Activated CD4-positive, alpha-beta T cell treated with anti-CD3 and anti-CD28 coated beads, Interleukin-2, amount 50 U/mL, for 24 hours (primary cell): ENCODE measurements around the gene USP34.
"Not testable (repeated sequence)": the region's sequence is repeated elsewhere in the genome, so short reads cannot be mapped to it uniquely, and the experiment has no call there.

ENCODE experiments used
- DNase-seq, 2 donors: peaks; one replicate each; pipeline ENCODE4 v3.0.0-alpha.2; 2020; ENCODE audit warnings: low read depth in 1 of 2, low spot score in 1 of 2

The USP34 gene

GRCh38 chr2:61470965-61471904 lies at the start of gene USP34:
Gene USP34 (minus strand): TSS chr2:61471087. CDS start chr2:61470692, 395 bp downstream.
- peak; percentile 76 to 89 for DNase-seq

- DNase-seq: no peak
These were observed 49.4 kb upstream of the USP34 start for GRCh38 chr2:61520261-61520660.

GRCh38 chr2:61512768-61513398 lies 42.0 kb upstream of the USP34 start:
- DNase-seq: no peak

- DNase-seq: no peak
These were observed 40.1 kb upstream of the USP34 start for GRCh38 chr2:61510674-61511671.

GRCh38 chr2:61504949-61505348 lies 34.1 kb upstream of the USP34 start:
- no peak for DNase-seq

- DNase-seq: no peak
These were observed 28.2 kb upstream of the USP34 start for GRCh38 chr2:61499060-61499459.

GRCh38 chr2:61493523-61493942 lies 22.6 kb upstream of the USP34 start:
- peak in 1 of 2 donors; percentile 11 for DNase-seq

GRCh38 chr2:61492476-61492875 lies 21.6 kb upstream of the USP34 start:
- no peak for DNase-seq

- no peak for DNase-seq
These were observed 14.4 kb upstream of the USP34 start for GRCh38 chr2:61485281-61485680.

- DNase-seq: no peak
These were observed 7.2 kb upstream of the USP34 start for GRCh38 chr2:61478086-61478485.

GRCh38 chr2:61476929-61477589 lies 6.2 kb upstream of the USP34 start:
- not testable (repeated sequence) for DNase-seq

- peak in 1 of 2 donors; percentile 10 for DNase-seq
These were observed 1.3 kb upstream of the USP34 start for GRCh38 chr2:61471905-61472805.

GRCh38 chr2:61470122-61470951 lies 550 bp downstream of the USP34 start:
- peak; percentile 63 to 83 for DNase-seq

- DNase-seq: no peak
These were observed 1.3 kb downstream of the USP34 start for GRCh38 chr2:61469424-61470121.

- not testable (repeated sequence) for DNase-seq
These were observed 2.7 kb downstream of the USP34 start for GRCh38 chr2:61468231-61468630.

- no peak for DNase-seq
These were observed 5.8 kb downstream of the USP34 start for GRCh38 chr2:61465045-61465444.

- no peak for DNase-seq
These were observed 7.0 kb downstream of the USP34 start for GRCh38 chr2:61463769-61464475.
